Activated naive CD8-positive, alpha-beta T cell treated with anti-CD3 and anti-CD28 coated beads, Interleukin-2, amount 50 U/mL, for 24 hours (primary cell): ENCODE data around the gene FMNL3.

ENCODE experiments used
- ATAC-seq: fragments of 150-1000 bp; cut with Tn5 transposase; one replicate; pipeline ENCODE4 v1.10.0; 2021
- DNase-seq: peaks from one replicate; pipeline ENCODE4 v3.0.0; 2021
- H3K27ac Mint-ChIP-seq: one replicate; pipeline ENCODE4 v1.8.0; 2021; ENCODE audit warnings: mild to moderate bottlenecking, mixed read lengths
- H3K27me3 Mint-ChIP-seq: one replicate; pipeline ENCODE4 v1.8.0; 2021; ENCODE audit warnings: mixed read lengths
- H3K36me3 Mint-ChIP-seq: one replicate; pipeline ENCODE4 v1.8.0; 2021; ENCODE audit warnings: low read depth, mixed read lengths
- H3K4me1 Mint-ChIP-seq: one replicate; pipeline ENCODE4 v1.8.0; 2021; ENCODE audit warnings: mixed read lengths
- H3K4me3 Mint-ChIP-seq: one replicate; pipeline ENCODE4 v1.8.0; 2021; ENCODE audit warnings: mild to moderate bottlenecking, moderate library complexity, mixed read lengths
- H3K9me3 Mint-ChIP-seq: one replicate; pipeline ENCODE4 v1.8.0; 2021; ENCODE audit warnings: mixed read lengths

FMNL3 gene

GRCh38 chr12:49658276-49658675 is 48.9 kb downstream of the FMNL3 start:
- Mint-ChIP-seq H3K9me3 (no peaks in the 10 kb centered on the region), H3K27me3 (no peaks in the 10 kb centered on the region), H3K4me3 (no peak overlapping the region), H3K36me3 (peaks cover 44% of the 10 kb centered on the region), H3K27ac (no peak overlapping the region), H3K4me1 (peaks cover 39% of the 10 kb centered on the region)
- DNase-seq (no peak), ATAC-seq (no peak)

GRCh38 chr12:49655595-49656236 is 51.5 kb downstream of the FMNL3 start:
- no peak for DNase-seq
- Mint-ChIP-seq H3K9me3 (no peaks in the 10 kb centered on the region), H3K4me3 (no peak overlapping the region), H3K4me1 (peaks cover 14% of the 10 kb centered on the region), H3K27me3 (no peaks in the 10 kb centered on the region), H3K36me3 (peaks cover 31% of the 10 kb centered on the region), H3K27ac (no peak overlapping the region)
- no peak for ATAC-seq

DNA sequence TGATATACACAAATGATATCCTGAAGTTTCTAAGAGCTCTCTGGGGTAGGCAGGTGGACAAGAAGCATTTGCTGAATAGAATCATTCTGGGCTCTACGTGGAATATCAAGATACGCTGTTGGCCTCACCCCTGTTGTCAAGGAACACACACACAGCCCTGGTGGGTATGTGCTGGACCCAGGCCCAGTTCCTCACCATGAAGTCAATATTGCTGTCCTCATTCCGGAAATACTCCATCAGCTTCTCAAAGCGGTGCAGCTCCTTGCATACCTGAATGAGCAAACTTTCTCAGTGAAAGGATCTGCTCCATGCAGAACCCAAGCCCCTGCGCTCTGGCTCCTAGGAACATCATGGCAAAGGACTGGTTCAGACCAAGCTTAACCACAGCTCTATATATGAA is 52.5 kb downstream of the FMNL3 start:
- H3K4me3 Mint-ChIP-seq, result no peak overlapping the region
- no peak for ATAC-seq
- H3K36me3 Mint-ChIP-seq, result peaks cover 30% of the 10 kb centered on the region
- H3K4me1 Mint-ChIP-seq, result peaks cover 8% of the 10 kb centered on the region
- no peak overlapping the region for H3K27ac Mint-ChIP-seq
- H3K9me3 Mint-ChIP-seq, result no peaks in the 10 kb centered on the region
- H3K27me3 Mint-ChIP-seq, result no peaks in the 10 kb centered on the region
- no peak for DNase-seq

GRCh38 chr12:49652921-49653520 is 54.2 kb downstream of the FMNL3 start:
- Mint-ChIP-seq H3K36me3 (peaks cover 38% of the 10 kb centered on the region), H3K4me3 (no peak overlapping the region), H3K27ac (no peak overlapping the region), H3K27me3 (no peaks in the 10 kb centered on the region), H3K4me1 (peaks cover 8% of the 10 kb centered on the region), H3K9me3 (no peaks in the 10 kb centered on the region)
- ATAC-seq (no peak), DNase-seq (no peak)

GRCh38 chr12:49651855-49652254 is 55.4 kb downstream of the FMNL3 start:
- ATAC-seq (no peak), DNase-seq (no peak)
- Mint-ChIP-seq H3K27ac (no peak overlapping the region), H3K27me3 (no peaks in the 10 kb centered on the region), H3K36me3 (peaks cover 36% of the 10 kb centered on the region), H3K4me3 (no peak overlapping the region), H3K9me3 (no peaks in the 10 kb centered on the region), H3K4me1 (peaks cover 8% of the 10 kb centered on the region)

- H3K27ac Mint-ChIP-seq, result no peak overlapping the region
- peaks cover 10% of the 10 kb centered on the region for H3K4me1 Mint-ChIP-seq
- H3K9me3 Mint-ChIP-seq, result no peaks in the 10 kb centered on the region
- ATAC-seq, result no peak
- no peak for DNase-seq
- H3K36me3 Mint-ChIP-seq, result peaks cover 34% of the 10 kb centered on the region
- H3K27me3 Mint-ChIP-seq, result no peaks in the 10 kb centered on the region
- no peak overlapping the region for H3K4me3 Mint-ChIP-seq
Observed at GRCh38 chr12:49649892-49650291, 57.3 kb downstream of the FMNL3 start.

GRCh38 chr12:49649445-49649844 is 57.8 kb downstream of the FMNL3 start:
- no peaks in the 10 kb centered on the region for H3K27me3 Mint-ChIP-seq
- no peaks in the 10 kb centered on the region for H3K9me3 Mint-ChIP-seq
- peaks cover 14% of the 10 kb centered on the region for H3K4me1 Mint-ChIP-seq
- DNase-seq (no peak), ATAC-seq (no peak)
- no peak overlapping the region for H3K4me3 Mint-ChIP-seq
- H3K27ac Mint-ChIP-seq, result peak overlapping the region; percentile 42
- peaks cover 34% of the 10 kb centered on the region for H3K36me3 Mint-ChIP-seq

DNA sequence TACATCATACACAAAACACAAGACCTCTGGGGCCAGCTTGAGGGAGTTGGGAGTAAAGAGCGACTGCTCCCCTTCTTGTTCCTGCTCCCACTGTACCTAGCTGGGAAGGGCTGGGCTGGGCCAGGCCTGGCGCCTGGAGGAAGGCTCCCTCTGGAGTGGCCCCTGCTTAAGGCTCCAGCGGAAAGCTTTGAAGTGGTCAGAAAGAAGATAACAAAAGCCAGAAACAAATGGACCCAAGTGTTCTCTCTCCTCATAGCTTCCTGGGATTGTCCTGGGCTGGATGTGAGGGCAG is 58.5 kb downstream of the FMNL3 start:
- ATAC-seq, result no peak
- peaks cover 15% of the 10 kb centered on the region for H3K4me1 Mint-ChIP-seq
- H3K9me3 Mint-ChIP-seq, result no peaks in the 10 kb centered on the region
- no peak for DNase-seq
- H3K27ac Mint-ChIP-seq, result peak overlapping the region; percentile 68
- H3K27me3 Mint-ChIP-seq, result no peaks in the 10 kb centered on the region
- H3K4me3 Mint-ChIP-seq, result no peak overlapping the region
- peaks cover 34% of the 10 kb centered on the region for H3K36me3 Mint-ChIP-seq

DNA sequence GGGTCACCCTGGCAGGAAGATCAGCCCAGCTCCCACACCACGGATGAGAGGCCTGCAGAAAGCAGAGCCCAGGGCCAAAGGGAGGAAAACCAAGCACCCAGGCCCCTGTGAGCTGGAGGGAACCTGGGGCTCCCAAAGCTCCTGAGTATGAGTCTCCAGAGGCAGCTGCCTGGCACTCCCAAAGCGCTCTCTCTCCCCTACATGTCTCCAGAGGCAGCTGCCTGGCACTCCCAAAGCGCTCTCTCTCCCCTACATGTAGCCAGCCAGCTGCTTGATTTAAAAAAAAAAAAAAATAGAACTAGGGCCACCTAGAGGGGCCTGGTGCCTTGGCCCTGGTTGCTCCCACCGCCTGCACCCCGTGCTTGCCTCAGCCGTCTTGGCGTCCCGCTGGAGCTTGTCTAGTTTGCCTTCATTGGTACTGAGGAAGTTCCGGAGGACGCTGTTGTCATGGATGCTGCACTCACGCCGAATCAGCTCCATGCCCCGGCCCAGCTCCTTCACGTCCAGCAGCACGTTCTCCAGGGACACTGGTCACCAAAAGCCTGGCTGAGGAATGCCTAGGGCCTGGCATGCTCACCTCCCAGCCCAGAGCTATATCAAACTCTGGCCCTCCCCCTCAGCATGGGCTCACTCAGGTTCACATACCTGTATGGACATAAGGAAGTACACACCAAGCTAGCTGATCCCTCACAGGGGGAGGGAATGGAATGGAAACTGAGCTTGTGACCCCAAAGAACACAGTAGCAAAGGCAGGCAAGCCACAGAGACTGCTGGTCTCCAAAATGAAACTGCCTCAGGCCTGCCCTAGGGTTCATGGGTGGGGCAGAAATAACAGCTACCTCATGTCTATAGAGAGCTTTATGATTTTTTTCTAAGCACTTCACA is 59.1 kb downstream of the FMNL3 start:
- Mint-ChIP-seq H3K36me3 (peaks cover 32% of the 10 kb centered on the region), H3K4me1 (peaks cover 15% of the 10 kb centered on the region)

DNA sequence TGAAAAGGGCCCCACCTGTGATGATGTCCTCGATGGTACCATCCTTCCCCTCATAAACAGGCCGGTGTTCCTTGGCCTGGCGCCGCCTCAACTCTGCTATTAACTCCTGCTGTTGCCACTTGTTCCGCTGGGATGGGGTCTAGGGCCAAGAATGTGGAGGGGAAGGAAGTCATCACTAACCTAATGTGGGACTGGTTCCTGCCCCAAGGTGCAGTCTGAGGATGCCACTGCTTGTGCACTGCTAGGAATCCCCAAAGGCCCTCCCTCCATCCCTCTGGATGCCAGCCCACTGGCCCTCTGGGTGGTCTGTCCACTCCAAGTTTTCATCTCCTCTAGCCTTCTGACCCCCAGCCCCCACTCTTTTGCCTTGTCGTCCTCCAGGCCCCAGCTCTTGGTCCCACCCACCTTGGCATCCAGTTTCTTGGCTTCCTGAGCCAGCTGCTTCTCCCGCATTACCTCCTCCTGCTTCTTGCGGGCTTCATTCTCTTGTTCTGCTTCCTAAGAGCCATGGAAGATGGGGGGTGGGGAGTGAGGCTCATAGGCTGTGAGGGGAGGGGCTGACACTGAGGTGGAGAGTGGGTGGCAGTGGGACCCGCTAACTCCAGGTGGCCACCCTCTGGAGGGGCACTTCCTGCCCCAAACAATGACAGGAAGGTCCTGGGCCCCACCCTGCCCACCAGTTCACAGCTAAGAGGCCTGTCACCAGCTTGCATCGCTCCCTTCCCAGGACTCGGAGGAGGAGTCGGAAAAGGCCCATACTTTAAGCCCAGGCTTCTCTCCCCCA is 60.1 kb downstream of the FMNL3 start:
- H3K4me3 Mint-ChIP-seq, result no peak overlapping the region
- ATAC-seq (no peak), DNase-seq (no peak)
- H3K4me1 Mint-ChIP-seq, result peaks cover 15% of the 10 kb centered on the region
- no peaks in the 10 kb centered on the region for H3K9me3 Mint-ChIP-seq
- H3K36me3 Mint-ChIP-seq, result peaks cover 28% of the 10 kb centered on the region
- no peaks in the 10 kb centered on the region for H3K27me3 Mint-ChIP-seq
- no peak overlapping the region for H3K27ac Mint-ChIP-seq

More for the DNA sequence above, 59.1 kb downstream of the FMNL3 start:
- DNase-seq, result no peak
- no peaks in the 10 kb centered on the region for H3K27me3 Mint-ChIP-seq
- no peak overlapping the region for H3K4me3 Mint-ChIP-seq
- H3K9me3 Mint-ChIP-seq, result no peaks in the 10 kb centered on the region
- ATAC-seq, result no peak
- no peak overlapping the region for H3K27ac Mint-ChIP-seq

DNA sequence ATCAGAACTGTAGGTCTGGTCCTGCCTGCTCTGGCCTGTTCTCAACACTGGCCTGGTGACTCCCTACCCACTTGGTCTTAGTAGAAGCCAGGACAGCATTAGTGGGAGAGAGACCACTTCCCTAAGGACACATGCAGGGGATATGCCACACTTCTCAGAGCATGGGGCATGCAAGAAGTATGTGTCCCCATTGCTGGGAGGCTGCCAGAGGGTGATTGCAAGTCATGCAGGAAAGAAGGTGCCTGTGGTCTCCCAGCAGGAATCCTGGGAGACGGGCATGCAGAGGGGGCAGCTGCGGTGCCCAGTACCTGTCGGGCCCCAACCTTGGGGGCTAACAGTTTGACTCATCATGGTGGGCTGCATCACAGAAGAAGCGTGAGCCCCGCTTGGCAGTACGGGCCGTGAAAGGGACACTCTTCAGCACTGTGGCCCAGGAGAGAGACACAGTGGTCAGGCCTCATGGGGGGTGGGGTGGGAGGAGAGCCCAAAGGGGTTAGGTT is 60.8 kb downstream of the FMNL3 start:
- no peaks in the 10 kb centered on the region for H3K27me3 Mint-ChIP-seq
- ATAC-seq (no peak), DNase-seq (no peak)
- peaks cover 26% of the 10 kb centered on the region for H3K36me3 Mint-ChIP-seq
- H3K4me3 Mint-ChIP-seq, result no peak overlapping the region
- H3K9me3 Mint-ChIP-seq, result no peaks in the 10 kb centered on the region
- no peak overlapping the region for H3K27ac Mint-ChIP-seq
- H3K4me1 Mint-ChIP-seq, result peaks cover 15% of the 10 kb centered on the region

GRCh38 chr12:49645146-49646039 is 61.8 kb downstream of the FMNL3 start:
- DNase-seq (no peak), ATAC-seq (no peak)
- H3K27ac Mint-ChIP-seq, result no peak overlapping the region

DNA sequence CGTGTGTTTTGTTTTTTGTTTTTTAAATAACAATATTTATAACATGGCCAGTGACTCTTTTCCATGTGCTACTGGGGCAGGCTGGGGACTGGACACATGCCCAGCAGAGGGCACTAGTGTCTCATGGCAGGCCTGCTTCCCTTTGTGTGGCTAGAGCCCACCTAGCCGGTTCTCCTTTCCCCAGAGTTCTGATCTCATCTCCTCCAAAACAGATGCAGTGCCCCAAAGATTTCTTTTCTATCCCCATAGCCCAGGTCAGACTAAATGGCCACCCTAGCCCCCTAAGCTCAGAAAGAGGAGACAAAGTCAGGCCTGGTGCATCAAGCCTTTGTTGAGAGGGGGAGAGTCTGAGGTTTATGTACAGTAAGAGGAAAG is 62.6 kb downstream of the FMNL3 start:
- Mint-ChIP-seq H3K9me3 (no peaks in the 10 kb centered on the region), H3K4me3 (no peak overlapping the region), H3K27ac (peak overlapping the region; percentile 73), H3K27me3 (no peaks in the 10 kb centered on the region), H3K4me1 (peaks cover 15% of the 10 kb centered on the region), H3K36me3 (peaks cover 20% of the 10 kb centered on the region)
- ATAC-seq (peak; percentile 81), DNase-seq (peak; percentile 83)

More at GRCh38 chr12:49645146-49646039, 61.8 kb downstream of the FMNL3 start:
- H3K9me3 Mint-ChIP-seq, result no peaks in the 10 kb centered on the region
- no peak overlapping the region for H3K4me3 Mint-ChIP-seq
- H3K4me1 Mint-ChIP-seq, result peaks cover 15% of the 10 kb centered on the region
- peaks cover 26% of the 10 kb centered on the region for H3K36me3 Mint-ChIP-seq
- H3K27me3 Mint-ChIP-seq, result no peaks in the 10 kb centered on the region
